HG02642 (cell line): ENCODE data around the gene PKMYT1.
A peak's percentile ranks its signal among the peaks of the same experiment; 100 is the strongest.

Experiments
- ATAC-seq: cut with Tn5 transposase; IDR thresholded peaks from one replicate; pipeline ENCODE4 v1.9.1; 2021; ENCODE audit warnings: mild to moderate bottlenecking; ENCODE audit not compliant: unreplicated experiment, poor library complexity

PKMYT1 gene

GRCh38 chr16:3001316-3001715 is 21.1 kb upstream of the PKMYT1 start:
- ATAC-seq: no peak

- no peak for ATAC-seq
Observed at GRCh38 chr16:3000540-3000939, 20.3 kb upstream of the PKMYT1 start.

GRCh38 chr16:2999929-3000328 is 19.7 kb upstream of the PKMYT1 start:
- no peak for ATAC-seq

- ATAC-seq: no peak
Observed at GRCh38 chr16:2996298-2996697, 16.1 kb upstream of the PKMYT1 start.

- no peak for ATAC-seq
Observed at GRCh38 chr16:2992383-2993081, 12.3 kb upstream of the PKMYT1 start.

GRCh38 chr16:2991566-2992261 is 11.5 kb upstream of the PKMYT1 start:
- ATAC-seq: no peak

- no peak for ATAC-seq
Observed at GRCh38 chr16:2990891-2991290, 10.6 kb upstream of the PKMYT1 start.

- no peak for ATAC-seq
Observed at GRCh38 chr16:2988590-2989099, 8.4 kb upstream of the PKMYT1 start.

GRCh38 chr16:2987833-2988232 is 7.6 kb upstream of the PKMYT1 start:
- no peak for ATAC-seq

GRCh38 chr16:2987286-2987685 is 7.0 kb upstream of the PKMYT1 start:
- ATAC-seq: no peak

GRCh38 chr16:2986623-2987188 is 6.5 kb upstream of the PKMYT1 start:
- no peak for ATAC-seq

- no peak for ATAC-seq
Observed at GRCh38 chr16:2985893-2986355, 5.7 kb upstream of the PKMYT1 start.

- no peak for ATAC-seq
Observed at GRCh38 chr16:2985462-2985861, 5.2 kb upstream of the PKMYT1 start.

- ATAC-seq: peak; percentile 36
Observed at GRCh38 chr16:2983706-2984136, 3.5 kb upstream of the PKMYT1 start.

GRCh38 chr16:2982402-2982801 is 2.2 kb upstream of the PKMYT1 start:
- no peak for ATAC-seq

- ATAC-seq: no peak
Observed at GRCh38 chr16:2981899-2982250, 1.6 kb upstream of the PKMYT1 start.

GRCh38 chr16:2981177-2981898 is 1.1 kb upstream of the PKMYT1 start:
- no peak for ATAC-seq

GRCh38 chr16:2979669-2980226 is 498 bp downstream of the PKMYT1 start:
- ATAC-seq: no peak

- ATAC-seq: no peak
Observed at GRCh38 chr16:2977440-2977839, 2.8 kb downstream of the PKMYT1 start.

- no peak for ATAC-seq
Observed at GRCh38 chr16:2976673-2977072, 3.6 kb downstream of the PKMYT1 start.
